Measurements from ENCODE around the gene IFNA1.

- TF ChIP-seq CTCF (IDR thresholded peaks at IDR 0.05) (no peak), POLR2A (IDR thresholded peaks at IDR 0.05) (no peak)
Observed at GRCh38 chr9:21461377-21461776, 21.1 kb downstream of the IFNA1 start.

All from adrenal gland (tissue), 5 donors.